Kidney epithelial cell (primary cell): ENCODE data around the gene PTPA. TPM values are rescaled to one million over a fixed set of nuclear protein-coding genes. Genes with fewer than 3 reads are reported as not detected.

Source experiments
- DNase-seq: peaks from one replicate; pipeline ENCODE4 v3.0.0-alpha.2; 2010; ENCODE audit warnings: low read depth
- H3K27me3 ChIP-seq: 2 replicates; pipeline ENCODE4 v1.6.0; 2011; ENCODE audit warnings: low read length; ENCODE audit not compliant: control insufficient read depth, insufficient read depth
- H3K36me3 ChIP-seq: 2 replicates; pipeline ENCODE4 v1.5.1; 2011; ENCODE audit warnings: low read length; ENCODE audit not compliant: control insufficient read depth, insufficient read depth
- H3K4me3 ChIP-seq: 2 replicates; pipeline ENCODE4 v1.5.1; 2011; ENCODE audit warnings: low read depth, mild to moderate bottlenecking, control low read depth, low read length
- CTCF ChIP-seq: IDR thresholded peaks from 2 replicates; pipeline ENCODE4 v1.5.1; 2011; ENCODE audit warnings: mild to moderate bottlenecking, moderate library complexity, low read length, control low read depth, inconsistent platforms; ENCODE audit not compliant: insufficient read depth, poor library complexity, severe bottlenecking
- total RNA-seq: library from RNA; depleted of rRNA; stranded (reverse); fragments of >200 nt; gene quantifications from 2 replicates; pipeline ENCODE4 v1.2.3, GENCODE V29; 2015

Gene PTPA
- total RNA-seq, 1 donor from 2014 or later, result 167 TPM

- Histone ChIP-seq H3K27me3 (no peaks in the 10 kb centered on the region), H3K4me3 (no peak overlapping the region), H3K36me3 (peaks cover 3% of the 10 kb centered on the region)
- TF ChIP-seq CTCF, result no peak
- no peak for DNase-seq
These were observed 38.9 kb downstream of the PTPA start for GRCh38 chr9:129150122-129150521.

GRCh38 chr9:129150672-129151211, 39.5 kb downstream of the PTPA start:
- H3K36me3 ChIP-seq, result peaks cover 3% of the 10 kb centered on the region
- no peak for DNase-seq
- H3K27me3 ChIP-seq, result no peaks in the 10 kb centered on the region
- TF ChIP-seq CTCF, result no peak
- no peak overlapping the region for H3K4me3 ChIP-seq

DNA sequence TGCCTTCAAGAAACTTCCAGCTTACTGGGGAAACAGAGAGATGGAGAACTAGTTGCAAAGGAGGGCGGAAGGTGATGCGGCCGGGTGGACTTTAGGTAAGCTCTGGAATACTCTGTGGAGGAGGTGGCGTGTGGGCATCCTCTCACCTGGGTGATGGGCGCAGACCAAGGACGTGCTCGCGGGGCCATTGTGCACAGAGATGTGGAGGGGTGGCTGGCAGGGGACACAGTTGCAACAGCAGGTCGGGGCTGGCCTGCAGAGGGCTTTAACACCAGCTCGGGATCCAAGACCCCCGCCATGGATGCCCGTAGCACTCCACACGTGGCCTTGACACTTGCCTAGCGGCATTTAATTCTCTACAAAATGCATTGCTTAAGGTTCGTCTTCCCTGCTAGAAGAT, 40.3 kb downstream of the PTPA start:
- no peak for DNase-seq
- Histone ChIP-seq H3K27me3 (no peaks in the 10 kb centered on the region), H3K36me3 (peaks cover 3% of the 10 kb centered on the region), H3K4me3 (no peak overlapping the region)
- no peak for TF ChIP-seq CTCF

- Histone ChIP-seq H3K4me3 (no peak overlapping the region), H3K27me3 (no peaks in the 10 kb centered on the region), H3K36me3 (no peaks in the 10 kb centered on the region)
- TF ChIP-seq CTCF, result no peak
- no peak for DNase-seq
These were observed 43.8 kb downstream of the PTPA start for GRCh38 chr9:129154866-129155477.

- TF ChIP-seq CTCF, result no peak
- DNase-seq, result no peak
- H3K4me3 ChIP-seq, result no peak overlapping the region
- no peaks in the 10 kb centered on the region for H3K36me3 ChIP-seq
- no peaks in the 10 kb centered on the region for H3K27me3 ChIP-seq
These were observed 44.9 kb downstream of the PTPA start for GRCh38 chr9:129156163-129156562.
